DMS153 treated with DMSO at 0.1 percent for 48 hours (cell line): ENCODE data around the gene DTD1.
"Not testable (repeated sequence)": the region's sequence is repeated elsewhere in the genome, so short reads cannot be mapped to it uniquely, and the experiment has no call there.

Experiments used
- DNase-seq: peaks from one replicate; lab custom pipeline; 2025; ENCODE audit not compliant: unreplicated experiment; lab: John Stamatoyannopoulos, UW

The DTD1 gene

DNA sequence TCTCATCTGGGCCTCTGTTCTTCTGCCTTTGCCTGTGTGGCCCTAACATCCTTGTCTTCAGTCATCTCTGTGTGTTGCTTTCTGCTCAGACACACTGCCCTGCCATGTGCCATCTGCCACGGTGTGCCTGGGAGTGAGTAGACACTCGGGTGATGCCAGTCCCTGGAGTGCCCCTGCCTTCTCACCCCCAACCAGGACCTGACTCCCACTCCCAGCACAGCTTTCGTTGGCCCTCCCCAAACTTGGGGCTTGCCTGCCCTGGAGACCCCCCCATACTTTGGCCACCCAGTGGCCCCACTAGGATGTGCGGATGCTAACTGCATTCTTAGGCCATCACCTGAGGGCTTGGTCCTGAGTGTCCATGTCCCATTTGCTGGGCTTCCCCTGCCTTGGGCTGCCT, 149.3 kb downstream of the DTD1 start:
- DNase-seq: no peak

DNA sequence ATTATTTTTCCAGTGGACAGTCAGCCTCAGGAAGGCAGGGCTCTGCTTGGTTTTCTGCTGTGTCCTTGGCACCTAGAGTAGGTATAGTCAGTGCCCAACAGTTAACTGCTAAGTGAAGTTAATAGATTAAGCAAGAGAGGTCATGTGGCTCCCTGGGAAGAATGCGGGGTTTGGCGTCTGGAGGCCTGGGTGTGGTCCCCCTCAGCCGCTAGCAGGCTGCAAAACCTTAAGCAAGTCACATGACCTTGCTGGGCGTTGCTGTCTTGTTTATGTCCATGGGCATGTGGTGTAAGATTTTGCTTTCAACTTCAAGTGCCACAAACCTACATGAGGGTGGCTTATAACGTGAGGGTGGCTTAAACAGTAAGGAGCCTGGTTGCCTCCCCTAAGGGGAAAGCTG, 150.2 kb downstream of the DTD1 start:
- DNase-seq: no peak

DNA sequence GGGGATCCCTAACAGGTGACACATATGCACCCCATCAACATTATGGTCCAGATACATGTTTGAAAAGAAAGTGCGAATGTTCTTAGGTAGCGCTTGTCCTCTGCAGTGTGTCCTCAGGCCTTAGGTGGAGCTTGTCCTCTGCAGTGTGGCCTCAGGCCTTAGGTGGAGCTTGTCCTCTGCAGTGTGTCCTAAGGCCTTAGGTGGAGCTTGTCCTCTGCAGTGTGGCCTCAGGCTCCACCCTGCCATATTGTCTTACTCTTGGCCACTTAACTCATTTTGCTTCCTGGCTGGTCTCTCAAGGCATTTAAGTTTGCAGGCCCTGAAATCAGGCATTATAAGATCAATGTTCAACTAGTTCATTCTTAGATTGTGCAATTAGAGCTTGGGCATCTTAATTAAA, 151.0 kb downstream of the DTD1 start:
- no peak for DNase-seq

DNA sequence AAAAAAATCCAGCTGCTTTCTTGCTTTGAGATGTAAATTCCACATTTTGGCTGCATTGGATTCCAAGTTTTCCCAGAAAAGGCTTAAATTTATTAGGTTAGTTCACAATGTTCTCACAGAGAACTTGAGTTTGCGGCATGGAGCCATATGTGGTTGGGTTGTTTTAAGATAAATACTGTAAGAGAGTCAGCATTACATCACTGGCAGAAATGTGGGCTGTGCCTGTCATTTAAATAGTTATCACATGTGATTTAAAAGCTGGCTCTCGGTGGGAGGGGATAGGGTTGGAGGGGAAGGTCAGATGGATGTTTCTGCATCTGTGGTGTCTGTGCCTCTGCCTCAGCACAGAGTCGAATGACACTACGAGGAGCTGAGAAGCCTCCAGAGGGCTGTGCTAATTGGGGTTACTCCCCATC, 151.9 kb downstream of the DTD1 start:
- DNase-seq: no peak

DNA sequence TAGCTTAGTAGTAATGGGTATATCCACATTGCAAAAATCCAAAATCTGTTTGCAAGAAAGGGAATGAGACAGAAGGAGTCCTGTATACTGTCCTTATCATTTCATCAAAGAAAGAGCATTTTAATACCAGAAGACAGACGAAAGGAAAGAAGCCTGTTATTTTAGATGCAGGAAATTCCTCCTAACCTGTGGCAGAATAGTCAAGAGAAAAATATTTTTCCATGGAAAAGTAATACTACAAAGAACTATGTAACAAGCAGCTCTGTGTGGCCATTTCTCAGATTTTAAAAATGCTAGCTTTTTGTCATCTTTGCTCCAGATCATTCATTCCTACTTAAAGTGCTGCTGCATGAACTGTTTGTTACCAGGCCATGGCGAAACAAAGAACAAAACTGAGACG, 152.9 kb downstream of the DTD1 start:
- DNase-seq: no peak

DNA sequence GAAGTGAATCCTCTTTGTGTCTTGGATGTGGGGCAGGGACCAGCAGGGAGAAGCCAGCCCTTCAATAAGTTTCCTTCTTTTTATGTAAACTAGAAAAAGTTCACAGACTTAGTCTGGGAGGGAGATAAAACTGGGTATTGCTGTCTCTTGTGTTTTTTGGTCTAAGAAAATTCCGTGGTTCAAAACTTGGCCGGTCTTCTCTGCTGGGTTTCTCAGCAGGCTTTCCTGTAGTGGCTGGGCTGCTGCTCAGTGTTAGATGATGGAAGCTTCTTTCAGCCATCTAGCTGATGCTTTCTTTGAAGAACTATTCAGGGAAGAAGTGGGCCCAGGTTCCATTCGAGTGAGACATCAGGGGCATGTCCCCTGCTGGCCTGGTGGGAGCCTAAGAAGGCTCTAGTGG, 155.0 kb downstream of the DTD1 start:
- DNase-seq: no peak

DNA sequence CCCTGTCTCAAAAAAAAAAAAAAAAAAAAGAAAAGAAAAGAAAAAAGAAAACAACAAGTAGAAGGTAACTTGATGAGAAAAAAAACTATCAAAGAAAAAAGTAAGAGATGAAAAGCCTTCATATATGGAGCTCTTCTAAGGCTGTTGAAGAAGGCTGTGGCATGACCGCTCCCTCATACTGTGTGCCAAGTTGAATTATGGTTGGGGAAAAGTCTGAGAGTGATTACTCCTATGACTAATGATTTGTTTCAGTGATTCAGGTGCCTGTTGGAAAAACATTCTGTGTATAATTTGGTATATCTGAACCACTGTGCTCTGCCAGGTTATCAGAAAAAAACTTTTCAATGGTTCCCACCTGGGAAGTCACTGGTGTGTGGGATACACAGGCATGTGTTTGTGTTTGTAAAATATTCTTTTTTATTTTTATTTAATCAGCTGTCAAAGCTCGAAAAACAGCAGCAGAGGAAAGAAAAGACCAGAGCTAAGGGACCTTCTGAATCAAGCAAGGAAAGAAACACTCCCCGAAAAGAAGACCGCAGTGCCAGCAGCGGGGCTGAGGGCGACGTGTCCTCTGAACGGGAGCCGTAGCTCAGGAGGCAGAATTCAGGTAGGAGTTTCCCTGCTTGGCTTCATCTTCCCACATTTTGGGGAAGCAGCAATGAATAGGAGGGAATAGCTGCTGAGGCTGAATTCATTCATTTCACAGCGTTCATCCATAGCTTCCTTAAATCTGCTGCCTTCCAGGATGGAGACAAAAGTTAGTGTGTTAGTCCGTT, 156.0 kb downstream of the DTD1 start:
- DNase-seq: no peak

DNA sequence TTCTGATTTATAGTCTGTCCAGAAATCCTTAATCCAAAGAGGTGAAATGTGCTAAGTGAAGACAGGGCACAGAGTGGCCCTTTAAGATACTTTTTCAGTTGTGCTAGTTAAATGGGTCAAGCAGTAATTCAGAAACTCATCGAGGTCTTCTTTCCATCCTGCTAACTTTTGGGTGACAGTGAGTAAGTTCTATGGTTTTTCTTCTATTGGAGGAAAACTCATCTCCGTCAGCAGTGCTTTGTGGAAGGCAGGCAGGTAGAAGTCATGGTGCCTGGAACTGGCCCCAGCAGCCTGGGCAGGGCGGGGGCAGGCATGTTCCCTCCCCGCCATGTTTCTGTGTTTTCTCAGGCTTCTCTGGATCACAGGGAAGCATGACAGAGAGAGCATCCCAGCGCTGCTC, 159.2 kb downstream of the DTD1 start:
- no peak for DNase-seq

DNA sequence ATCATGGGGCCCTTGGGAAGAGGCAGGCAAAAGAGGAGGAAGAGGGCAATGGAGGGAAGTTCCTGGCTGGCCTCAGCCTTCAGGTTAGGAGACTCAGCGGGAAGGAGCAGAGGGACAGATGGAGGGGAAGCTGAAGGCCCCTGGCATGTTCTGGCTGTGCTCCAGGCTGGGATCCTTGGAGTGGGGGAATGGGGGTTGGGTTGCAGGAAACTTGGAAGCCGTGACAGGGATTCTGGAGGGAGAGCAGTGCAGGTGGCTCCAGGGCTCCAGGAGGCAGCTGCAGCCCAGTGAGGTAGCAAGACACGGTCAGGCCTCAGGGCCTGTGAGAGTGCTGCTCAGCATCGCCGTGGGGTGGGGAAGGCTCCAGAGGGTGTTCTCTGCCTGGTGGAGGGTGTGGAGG, 161.1 kb downstream of the DTD1 start:
- no peak for DNase-seq

DNA sequence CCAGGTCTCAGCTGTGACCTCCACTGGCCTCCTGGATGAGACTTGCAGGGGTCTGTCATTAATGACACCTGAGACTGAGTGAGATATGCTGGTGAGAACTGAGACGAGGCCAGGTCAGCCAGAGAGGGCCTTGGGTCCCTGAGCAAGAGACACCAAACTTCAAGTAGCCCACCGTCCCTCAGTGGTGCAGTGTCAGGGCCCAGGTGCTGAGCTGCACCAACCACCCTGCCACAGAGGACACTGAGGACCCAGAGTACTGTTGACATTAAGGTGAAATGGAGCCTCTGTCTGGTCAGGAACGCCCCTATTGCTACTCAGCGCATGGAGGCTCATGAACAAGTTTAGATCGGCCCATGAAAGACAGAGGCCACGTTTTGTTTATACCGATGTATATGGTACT, 161.7 kb downstream of the DTD1 start:
- no peak for DNase-seq

DNA sequence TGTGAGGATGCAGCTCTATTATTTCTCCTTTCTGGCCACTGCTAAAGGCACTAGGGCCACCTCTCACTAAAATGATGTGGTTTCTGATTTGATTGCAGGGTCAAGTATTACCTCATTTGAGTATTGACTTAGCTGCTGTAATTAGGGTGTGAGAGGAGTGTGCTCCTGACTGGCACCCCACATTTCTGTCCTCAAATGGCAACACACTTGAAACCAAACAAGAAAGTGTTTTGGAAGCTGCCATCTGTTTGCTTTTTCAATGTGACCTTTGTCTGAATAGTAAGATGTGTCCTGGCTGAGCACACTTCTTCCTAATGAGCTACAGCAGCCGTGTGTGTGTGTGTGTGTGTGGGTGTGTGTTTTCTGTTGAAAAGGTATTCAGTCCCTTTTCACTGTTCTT, 162.9 kb downstream of the DTD1 start:
- DNase-seq: peak; percentile 23

DNA sequence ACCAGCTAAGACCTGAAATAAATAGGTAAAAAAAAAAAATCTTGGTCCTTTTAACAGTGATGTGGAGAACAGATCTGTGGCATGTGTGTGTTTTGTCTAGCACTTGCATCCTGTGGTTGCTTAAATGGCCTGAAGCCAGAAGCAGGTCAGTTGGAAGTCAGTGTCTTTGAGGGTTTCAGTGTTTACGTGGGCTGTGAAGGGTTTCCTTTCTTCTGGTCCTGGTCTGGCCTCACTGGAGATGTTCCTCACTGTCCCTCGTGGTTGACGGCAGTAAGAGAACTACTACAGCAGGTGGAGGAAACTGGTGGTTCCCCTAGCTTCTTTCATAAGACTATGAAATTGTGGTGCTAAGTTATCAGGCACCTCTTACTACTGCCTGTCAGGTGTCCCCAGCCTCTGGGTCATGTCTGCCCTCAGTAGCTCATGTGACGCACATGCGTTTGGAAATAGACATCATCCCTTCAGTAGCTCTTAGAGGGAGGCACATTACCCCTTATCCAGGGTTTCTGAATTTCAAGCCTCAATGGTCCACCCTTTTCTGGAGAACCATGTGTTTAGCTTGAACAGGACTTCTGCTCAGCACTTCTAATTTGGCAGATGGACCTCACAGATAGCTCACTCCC, 166.3 kb downstream of the DTD1 start:
- no peak for DNase-seq

DNA sequence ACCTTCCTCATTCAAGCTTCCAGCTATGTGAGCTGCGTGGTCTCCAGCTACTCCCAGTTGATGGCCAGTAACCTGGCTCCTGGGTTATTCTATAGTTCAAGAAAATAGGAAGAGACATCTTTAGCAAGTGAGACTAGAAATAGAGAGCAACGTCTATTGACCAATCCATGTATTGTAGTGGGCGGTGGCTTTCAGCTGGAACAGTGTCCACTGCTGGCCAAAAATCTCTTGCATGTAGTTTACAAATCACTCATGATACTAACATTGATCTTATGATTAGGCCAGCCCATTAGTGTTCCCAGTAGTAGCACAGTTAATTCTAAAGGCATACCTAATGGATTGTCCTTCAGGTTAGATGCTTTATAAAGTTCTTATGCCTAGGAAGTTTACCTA, 166.8 kb downstream of the DTD1 start:
- DNase-seq: no peak

DNA sequence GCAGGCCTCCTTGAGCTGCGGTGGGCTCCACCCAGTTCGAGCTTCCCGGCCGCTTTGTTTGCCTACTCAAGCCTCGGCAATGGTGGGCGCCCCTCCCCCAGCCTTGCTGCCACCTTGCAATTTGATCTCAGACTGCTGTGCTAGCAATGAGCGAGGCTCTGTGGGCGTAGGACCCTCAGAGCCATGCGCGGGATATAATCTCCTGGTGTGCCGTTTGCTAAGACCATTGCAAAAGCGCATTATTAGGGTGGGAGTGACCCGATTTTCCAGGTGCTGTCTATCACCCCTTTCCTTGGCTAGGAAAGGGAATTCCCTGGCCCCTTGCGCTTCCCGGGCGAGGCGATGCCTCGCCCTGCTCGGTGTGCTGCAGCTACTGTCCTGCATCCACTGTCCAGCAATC, 173.0 kb downstream of the DTD1 start:
- not testable (repeated sequence) for DNase-seq

DNA sequence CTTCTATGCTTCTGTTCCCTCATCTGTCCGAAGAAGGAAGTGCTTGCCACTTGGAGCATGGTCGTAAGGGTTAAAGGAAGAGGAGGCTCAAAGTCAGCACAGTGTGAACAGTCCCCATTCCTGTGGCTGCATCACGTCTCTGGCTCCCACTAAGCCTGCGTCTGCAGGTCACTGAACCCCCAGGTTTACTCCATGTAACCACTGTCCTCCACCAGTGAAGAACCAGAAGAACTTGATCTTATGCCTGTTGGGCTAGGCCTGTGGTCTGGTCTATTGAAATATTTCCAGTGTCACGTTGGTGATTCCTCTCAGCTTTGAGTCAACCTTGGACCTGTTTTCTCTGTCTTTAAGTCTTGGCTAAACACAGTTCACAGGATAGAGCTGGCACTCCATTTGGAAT, 179.8 kb downstream of the DTD1 start:
- DNase-seq: no peak

DNA sequence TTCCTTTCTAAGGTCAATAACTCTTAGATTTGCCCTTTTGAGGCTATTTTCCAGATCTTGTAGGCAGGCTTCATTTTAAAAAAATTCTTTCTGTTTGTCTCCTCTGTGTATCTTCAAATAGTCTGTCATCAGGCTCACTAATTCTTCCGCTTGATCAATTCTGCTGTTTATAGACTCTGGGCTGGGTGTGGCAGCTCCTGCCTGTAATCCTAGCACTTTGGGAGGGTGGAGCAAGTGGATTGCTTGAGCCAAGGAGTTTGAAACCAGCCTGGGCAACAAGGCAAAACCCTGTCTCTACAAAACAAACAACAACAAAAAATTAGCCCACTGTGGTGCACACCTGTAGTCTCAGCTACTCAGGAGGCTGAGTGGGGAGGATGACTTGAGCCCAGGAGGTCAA, 185.7 kb downstream of the DTD1 start:
- no peak for DNase-seq

DNA sequence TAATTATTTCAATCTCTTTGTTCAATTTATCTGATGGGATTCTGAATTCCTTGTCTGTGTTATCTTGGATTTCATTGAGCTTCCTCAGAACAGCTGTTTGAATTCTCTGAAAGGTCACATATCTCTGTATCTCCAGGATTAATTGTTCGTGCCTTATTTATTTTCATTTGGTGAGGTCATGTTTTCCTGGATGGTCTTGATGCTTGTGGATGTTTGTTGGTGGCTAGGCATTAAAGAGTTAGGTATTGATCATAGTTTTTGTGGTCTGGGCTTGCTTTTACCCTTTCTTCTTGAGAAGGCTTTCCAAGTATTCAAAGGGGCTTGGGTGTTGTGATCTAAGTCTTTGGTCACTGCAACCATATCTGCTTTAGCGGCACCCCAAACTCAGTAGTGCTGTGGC, 186.4 kb downstream of the DTD1 start:
- no peak for DNase-seq

DNA sequence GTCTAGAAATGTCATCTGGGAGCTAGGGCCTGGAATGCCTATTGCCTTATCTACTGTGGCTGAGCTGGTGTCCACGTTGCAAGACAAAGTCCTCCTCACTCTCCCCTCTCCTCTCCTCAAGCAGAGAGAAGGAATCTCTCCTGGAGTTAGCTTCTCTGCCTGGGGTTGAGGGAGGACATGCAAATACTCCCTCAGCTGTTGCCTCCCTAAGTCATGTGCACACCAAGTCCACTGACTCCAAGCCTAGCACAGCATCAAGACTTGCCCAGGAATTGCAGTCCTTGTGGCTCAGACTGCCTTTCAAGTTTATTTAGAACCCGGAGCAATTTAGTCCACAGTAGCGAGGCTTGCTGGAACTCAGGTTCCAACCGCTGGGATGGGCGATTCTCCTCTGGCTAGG, 187.8 kb downstream of the DTD1 start:
- DNase-seq: no peak

DNA sequence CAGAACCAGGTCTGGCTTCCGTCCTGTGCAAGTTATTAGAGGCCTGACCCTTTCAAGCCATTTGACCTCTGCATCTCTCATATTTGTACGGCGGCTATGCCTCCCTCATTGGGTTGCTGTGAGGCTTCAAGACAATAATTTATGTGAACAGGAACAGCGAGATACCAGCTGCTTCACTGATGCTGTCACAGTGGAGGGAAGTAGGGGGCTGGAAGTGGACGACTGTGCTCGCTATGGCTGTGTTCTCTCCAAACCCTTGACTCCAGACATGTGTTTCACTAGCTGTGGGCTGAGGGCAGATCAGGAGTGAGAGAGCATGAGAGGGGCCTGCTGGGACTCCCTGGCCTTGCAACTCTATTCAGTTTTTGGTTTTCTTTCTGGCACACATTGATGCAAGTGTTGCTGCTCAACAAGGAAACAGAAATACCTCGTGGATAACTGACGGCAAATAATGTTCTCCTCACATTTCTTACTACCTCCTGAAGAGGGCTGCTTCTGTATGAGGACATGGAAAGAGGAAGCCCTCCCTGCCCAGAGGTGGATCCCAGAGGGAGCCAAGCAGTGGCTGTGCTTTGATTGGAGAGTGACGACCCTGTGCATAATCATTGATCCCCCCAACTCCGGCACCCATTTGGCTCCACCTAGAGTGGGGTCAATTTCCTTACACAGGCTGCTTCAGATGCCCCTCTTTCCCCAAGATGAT, 191.0 kb downstream of the DTD1 start:
- no peak for DNase-seq

DNA sequence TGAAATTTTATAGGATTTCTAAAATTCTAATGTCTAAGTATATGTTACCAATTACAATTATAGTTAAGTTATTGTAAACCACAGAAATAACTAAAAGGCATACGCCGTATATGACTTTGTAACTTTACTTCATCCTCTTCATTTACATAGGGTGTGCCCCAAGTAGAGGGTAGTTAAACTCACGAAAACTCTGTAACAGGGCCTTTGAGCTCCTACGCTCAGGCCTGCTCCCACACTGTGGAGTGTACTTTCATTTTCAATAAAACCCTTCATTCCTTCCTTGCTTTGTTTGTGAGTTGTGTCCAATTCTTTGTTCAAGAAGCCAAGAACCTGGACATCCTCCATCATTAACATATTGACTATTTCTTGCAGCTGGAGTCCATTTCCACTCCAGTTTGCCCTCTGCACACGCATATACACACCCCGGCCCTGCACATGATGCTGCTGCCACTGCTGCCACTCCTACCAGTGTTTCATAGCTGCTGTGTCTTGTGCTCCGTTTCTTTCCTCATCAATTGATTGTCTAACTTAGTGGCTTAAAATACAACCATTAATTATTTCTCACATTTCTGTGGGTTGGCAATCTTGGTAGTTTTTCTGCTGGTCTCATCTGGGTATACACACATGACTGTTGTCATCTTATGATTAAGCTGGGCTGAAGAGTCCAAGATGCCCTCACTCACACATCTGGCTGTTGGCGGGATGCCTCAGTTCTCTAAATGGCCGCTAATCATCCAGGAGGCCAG, 192.7 kb downstream of the DTD1 start:
- DNase-seq: no peak

DNA sequence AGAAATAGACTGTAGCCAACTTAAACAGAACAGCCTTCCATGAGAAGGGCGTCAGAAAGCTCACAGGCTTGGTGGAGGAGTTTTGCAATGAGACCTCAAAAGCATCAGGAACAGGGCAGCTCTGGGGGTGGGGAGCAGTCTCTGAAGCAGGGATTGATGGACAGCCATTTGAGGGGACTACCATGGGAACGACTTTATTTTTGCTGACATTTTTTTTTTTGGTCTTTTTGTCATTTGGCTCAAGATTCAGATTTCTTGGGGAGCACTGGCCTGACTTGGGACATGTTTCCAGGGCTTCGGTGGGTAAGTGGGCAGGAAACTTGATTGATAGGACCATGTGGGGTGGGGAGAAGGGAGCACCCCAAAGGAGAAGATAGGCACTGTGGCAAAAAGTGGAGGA, 193.7 kb downstream of the DTD1 start:
- no peak for DNase-seq
